ENCODE measurements around the gene KRT83.
"Not testable (repeated sequence)": the region's sequence is repeated elsewhere in the genome, so short reads cannot be mapped to it uniquely, and the experiment has no call there.

KRT83 gene

GRCh38 chr12:52308806-52309425 is 12.3 kb downstream of the KRT83 start:
- DNase-seq (ENCODE audit: low spot score) = no peak

GRCh38 chr12:52307836-52308805 is 13.1 kb downstream of the KRT83 start:
- DNase-seq (ENCODE audit: low spot score) = peak; percentile 81

- no peak for DNase-seq (ENCODE audit: low spot score)
These were observed 14.5 kb downstream of the KRT83 start for GRCh38 chr12:52306731-52307130.

DNA sequence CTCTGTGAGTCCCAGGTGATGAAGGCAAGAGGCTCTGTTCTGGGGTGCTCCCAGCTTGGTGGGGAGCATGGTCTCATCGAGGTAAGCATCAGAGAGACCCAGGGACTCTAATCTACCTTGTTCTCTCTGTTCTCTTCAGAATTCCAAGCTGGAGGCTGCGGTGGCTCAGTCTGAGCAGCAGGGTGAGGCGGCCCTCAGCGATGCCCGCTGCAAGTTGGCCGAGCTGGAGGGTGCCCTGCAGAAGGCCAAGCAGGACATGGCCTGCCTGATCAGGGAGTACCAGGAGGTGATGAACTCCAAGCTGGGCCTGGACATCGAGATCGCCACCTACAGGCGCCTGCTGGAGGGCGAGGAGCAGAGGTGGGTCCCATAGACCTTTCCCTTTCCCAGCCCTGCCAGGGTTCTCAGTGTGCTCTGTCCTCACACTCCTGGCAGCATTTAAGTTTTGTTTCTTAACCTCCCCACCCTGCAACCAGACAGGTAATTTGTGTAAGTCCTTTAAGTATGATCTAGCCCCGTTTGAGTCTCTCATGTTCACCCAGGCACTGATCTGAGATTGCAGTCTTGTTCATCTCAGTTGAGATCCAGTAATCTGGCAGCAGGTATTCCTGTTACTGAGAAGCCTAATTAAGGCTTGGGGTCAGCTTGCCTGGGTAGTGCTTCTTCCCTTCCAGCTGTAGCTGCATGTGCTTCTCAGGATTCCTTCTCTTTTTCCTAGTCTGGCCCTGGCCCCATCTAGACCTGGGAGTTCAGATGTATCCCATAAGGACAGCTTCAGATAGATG is 15.1 kb downstream of the KRT83 start:
- no peak for DNase-seq (ENCODE audit: low spot score)

- not testable (repeated sequence) for DNase-seq (ENCODE audit: low spot score)
These were observed 16.2 kb downstream of the KRT83 start for GRCh38 chr12:52304941-52305411.

GRCh38 chr12:52302242-52302914 is 18.8 kb downstream of the KRT83 start:
- not testable (repeated sequence) for DNase-seq (ENCODE audit: low spot score)

DNA sequence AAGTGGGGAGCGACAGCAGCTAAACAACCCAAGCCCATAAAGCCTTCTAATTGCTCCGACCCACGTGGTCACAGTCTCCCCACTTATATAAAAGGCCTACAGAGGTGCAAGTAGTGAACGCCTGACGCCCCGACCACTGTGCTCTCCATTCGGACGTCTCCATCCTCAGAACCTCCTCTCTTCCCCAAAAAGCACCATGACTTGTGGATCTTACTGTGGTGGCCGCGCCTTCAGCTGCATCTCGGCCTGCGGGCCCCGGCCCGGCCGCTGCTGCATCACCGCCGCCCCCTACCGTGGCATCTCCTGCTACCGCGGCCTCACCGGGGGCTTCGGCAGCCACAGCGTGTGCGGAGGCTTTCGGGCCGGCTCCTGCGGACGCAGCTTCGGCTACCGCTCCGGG is 19.5 kb downstream of the KRT83 start:
- DNase-seq (ENCODE audit: low spot score) = not testable (repeated sequence)

GRCh38 chr12:52300796-52301691 is 20.2 kb downstream of the KRT83 start:
- no peak for DNase-seq (ENCODE audit: low spot score)

DNA sequence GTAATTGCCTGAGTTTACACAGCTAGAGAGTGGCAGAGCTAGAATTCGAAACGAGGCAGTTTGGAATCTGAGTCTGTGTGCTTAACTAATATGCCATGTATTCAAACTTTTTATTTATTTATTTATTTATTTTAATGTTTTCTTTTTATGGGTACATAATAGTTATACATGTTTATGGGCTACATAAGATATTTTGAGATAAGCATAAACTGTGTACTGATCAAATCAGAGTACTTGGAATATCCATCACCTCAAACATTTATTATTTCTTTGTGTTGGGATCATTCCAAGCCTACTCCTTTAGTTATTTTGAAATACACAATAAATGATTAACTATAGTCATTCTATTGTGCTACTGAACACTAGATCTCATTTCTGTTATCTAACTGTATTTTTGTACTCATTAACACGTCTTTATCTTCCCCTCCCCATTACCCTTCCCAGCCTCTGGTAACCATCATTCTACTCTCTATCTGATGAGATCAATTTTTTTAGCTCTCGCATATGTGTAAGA is 22.5 kb downstream of the KRT83 start:
- DNase-seq (ENCODE audit: low spot score) = no peak

GRCh38 chr12:52296572-52297215 is 24.5 kb downstream of the KRT83 start:
- DNase-seq (ENCODE audit: low spot score) = peak; percentile 41

- no peak for DNase-seq (ENCODE audit: low spot score)
These were observed 25.5 kb downstream of the KRT83 start for GRCh38 chr12:52295663-52296062.

DNA sequence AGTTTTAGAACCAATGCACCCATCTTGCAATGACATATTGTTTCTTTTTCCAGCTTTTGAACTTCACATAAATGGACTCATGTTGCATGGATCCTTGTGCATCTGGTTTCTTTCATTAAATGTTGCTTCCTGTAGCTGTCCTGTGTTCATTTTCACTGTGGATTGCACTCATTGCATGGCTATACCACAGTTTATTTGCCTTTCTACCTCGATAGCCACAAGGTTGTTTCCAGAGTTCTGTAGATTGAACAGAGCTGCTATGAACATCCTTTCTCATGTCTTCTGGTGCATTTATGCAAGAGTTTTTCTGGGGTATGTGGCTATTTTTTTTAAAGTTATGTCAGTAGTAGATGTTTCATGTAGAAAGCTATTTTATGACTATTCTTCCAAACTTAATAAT is 26.4 kb downstream of the KRT83 start:
- no peak for DNase-seq (ENCODE audit: low spot score)

DNA sequence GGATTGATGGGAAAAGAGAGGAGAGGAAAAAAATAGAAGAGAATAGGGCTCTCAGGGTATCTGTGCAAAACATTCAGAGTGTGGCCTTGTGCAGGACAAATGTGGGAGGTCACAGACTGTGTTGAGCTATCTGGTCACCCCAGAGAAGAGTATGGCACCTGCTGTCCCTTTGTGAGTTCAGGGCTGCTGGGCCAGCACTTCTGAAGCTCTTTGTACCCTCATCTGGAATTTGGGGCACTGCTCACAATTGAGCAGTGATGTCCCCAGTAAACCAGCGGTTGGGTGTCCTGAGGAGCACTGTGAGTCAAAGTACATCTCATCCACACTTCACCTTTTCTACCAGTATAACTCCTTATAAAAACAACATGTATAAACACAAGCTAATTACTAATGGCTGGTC is 27.3 kb downstream of the KRT83 start:
- no peak for DNase-seq (ENCODE audit: low spot score)

GRCh38 chr12:52291267-52291935 is 29.8 kb downstream of the KRT83 start, which contains the start of gene KRT81:
Gene KRT81 (minus strand): TSS chr12:52291534. CDS start chr12:52291465, 69 bp downstream.
- DNase-seq (ENCODE audit: low spot score) = no peak

DNA sequence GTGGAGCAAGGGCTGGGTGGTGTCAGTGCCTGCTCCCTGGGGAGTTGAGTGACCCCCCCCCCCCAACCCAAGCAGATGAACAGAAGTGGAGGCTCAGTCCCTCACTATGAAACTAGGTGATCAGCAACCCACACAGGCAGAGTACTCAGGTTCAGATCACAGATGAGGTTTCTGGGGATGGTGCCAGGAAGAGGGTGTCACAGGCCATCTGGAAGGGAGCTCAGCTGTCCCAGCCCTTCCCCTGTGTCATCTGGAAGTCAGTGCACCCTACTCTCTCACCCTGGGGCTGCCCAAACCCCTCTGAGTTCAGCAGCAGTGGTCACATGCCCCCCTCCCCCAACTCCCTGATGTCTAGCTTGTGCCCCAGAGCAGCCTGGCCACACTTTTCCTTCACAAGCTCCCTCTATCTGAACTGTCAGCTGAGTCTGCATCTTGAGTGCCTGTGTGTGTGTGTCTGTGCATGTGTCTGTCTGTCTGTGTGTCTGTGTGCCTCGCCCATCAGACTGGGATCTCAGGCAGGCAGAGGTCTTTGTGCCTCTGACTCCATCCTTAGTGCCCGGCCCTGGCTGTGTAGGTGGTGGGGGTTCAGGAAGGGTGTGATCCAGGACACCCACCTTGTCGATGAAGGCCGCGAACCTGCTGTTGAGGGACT is 30.6 kb downstream of the KRT83 start:
- DNase-seq (ENCODE audit: low spot score) = not testable (repeated sequence)

GRCh38 chr12:52287816-52288805 is 33.1 kb downstream of the KRT83 start:
- DNase-seq (ENCODE audit: low spot score) = peak; percentile 58

All from left forelimb (tissue), 1 donor.